Jurkat, Clone E6-1 (cell line): ENCODE results near the gene ZNF552. TPM values are rescaled to one million over a fixed set of nuclear protein-coding genes. Genes with fewer than 3 reads are reported as not detected.
A peak's percentile ranks its signal among the peaks of the same experiment; 100 is the strongest.
"Not testable (repeated sequence)": the region's sequence is repeated elsewhere in the genome, so short reads cannot be mapped to it uniquely, and the experiment has no call there.

Source experiments
- DNase-seq: peaks from one replicate; pipeline ENCODE4 v3.0.0-alpha.2; 2011; ENCODE audit warnings: low read depth, low spot score
- H3K4me3 ChIP-seq: 2 replicates; pipeline ENCODE4 v1.5.1; 2011; ENCODE audit warnings: mild to moderate bottlenecking, low read length, control low read depth, moderate library complexity
- polyA plus RNA-seq: library from polyadenylated mRNA; unstranded; fragments of >200 nt; gene quantifications from one replicate; pipeline ENCODE4 v1.2.1, GENCODE V29; 2012; ENCODE audit warnings: missing spikeins; ENCODE audit not compliant: insufficient read length, insufficient read depth

The ZNF552 gene
- 8.3 TPM for polyA plus RNA-seq

DNA sequence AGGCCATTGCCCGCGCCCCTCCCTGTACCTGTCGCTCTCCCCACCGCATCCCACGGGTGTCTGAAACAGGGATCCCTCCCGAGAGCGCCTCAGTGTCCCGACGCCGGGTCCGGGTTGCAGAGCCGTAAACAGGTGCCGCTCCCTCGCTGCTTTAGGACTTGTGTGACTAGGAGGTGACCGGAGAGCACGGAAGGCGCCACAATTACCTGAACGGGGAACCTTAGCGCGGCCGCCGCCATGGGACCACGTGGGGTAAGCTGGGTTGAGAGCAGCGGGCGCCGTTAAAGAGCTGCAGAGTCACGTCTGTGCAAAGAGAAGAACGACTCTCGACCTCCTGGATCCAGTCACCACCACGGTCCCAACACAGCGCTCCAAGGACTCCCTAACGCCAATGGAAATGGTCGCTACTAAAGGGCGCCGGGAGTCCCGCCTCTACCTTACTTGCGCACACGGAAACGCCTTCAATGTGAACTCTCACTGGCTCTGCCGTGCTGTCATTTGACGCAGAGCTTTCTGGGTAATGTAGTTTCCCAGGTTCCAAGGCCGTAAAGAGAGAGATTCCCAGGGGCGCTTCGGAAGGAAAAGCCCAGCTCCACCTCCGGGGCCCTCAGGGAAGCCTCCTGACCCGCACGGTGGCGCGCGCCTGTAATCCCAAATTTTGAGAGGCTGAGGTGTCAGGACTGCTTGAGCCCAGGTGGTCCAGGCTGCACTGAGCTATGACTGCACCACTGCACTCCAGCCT, at the start of gene ZNF552:
Gene ZNF552 (minus strand): TSS at position 409 of the 742 bp plus-strand sequence. CDS start 170 bp downstream, at position 239.
- H3K4me3 ChIP-seq: peak within 1 kb of the TSS; percentile 90
- peak; percentile 84 for DNase-seq

DNA sequence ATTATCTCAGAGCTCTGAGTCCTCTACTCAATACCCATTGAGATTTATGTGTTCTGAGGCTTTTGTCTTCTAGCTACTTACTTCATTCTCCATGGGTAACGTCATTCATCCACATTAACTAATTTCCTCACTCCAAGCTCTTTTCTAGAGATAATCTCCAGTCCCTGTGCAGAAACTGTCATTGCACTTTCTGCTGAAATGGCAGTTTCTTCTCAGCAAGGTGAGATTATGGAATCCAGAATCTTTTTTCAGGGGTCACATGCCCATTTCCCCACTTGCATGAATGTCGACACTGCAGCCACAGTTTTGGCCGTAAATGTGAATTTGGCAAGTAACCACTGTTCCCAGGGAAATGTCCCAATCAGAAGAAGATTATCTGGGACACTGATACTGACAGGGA, 47.6 kb upstream of the ZNF552 start:
- not testable (repeated sequence) for H3K4me3 ChIP-seq, DNase-seq

- not testable (repeated sequence) for H3K4me3 ChIP-seq, DNase-seq
These were observed 39.4 kb upstream of the ZNF552 start for GRCh38 chr19:57854117-57854516.

DNA sequence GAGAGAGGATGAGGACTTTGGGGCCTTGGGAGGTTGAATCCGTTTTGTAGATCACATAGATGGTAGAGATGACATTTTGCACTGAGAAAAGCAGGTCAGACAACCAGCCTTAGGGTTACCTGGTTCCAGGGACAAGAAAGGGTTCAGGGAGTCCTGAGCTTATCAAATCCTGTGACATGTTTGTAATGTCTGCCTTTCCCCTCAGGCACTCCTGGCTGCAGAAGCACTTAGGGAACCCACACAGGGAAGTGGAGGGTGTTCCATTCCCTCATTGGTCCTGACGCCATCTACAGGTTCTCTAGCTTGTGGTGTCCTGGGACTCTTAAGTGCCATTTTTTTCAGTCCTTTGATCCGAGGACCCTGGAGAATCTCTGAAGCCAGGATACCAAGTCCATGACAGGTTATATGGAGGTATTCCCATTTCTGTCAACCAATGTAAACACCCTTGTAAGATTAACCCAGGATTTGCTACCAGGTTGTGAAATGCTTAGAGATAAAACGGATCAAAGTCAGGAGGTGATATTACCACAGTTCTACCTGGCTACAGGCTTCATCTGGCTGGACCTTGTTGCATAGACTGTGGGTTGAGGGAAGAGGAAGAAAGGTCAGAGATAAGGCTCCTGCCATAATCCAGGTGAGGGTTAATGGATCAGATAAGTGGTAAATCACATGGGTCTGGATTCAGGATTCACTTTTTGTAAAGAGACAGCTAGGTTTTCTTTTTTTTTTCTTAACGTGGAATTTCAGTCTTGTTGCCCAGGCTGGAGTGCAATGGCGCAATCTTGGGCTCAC, 37.3 kb upstream of the ZNF552 start:
- not testable (repeated sequence) for H3K4me3 ChIP-seq, DNase-seq

GRCh38 chr19:57850553-57851017, 35.9 kb upstream of the ZNF552 start:
- no peak for DNase-seq
- peak overlapping the region; percentile 79 for H3K4me3 ChIP-seq

DNA sequence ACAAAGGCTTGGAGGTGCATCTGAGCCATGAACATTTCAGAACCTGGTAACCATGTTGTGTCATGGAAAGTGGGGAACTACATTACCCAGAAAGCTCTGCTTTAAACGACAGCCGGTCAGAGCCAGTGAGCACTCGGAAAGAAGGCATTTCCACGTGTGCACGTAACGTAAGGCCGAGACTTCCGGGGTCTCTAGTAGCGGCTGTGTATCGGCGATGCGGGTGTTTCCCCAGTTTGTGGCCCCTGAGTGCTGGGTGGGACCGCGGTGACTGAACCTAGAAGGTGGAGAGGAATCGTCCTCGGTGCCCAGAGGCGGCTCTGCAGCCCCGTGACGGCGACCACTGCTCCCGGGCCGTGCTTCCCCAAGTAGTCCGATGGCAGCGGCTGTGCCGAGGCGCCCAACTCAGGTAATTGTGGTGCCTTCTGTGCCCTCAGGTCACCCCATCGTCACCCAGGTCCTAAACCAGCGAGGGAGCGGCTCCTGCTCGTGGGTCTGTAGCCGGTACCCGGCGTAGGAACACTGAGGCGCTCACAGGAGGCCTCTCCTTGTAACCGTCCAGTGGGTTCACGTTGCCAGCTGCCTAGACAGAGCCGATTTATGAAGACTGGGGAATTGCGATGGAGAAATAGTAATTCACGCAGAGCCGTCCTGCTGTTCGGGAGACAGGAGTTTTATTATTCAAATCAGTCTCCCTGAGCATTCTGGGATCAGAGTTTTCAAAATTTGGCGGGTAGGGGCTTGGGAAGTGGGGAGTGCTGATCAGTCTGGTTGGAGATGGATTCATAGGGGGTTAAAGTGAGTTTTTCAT, 35.2 kb upstream of the ZNF552 start, which contains the start of gene ZNF587:
Gene ZNF587 (plus strand): TSS at position 194 of the 808 bp plus-strand sequence. CDS start 180 bp downstream, at position 374.
- DNase-seq: peak; percentile 83
- H3K4me3 ChIP-seq: peak within 1 kb of the TSS; percentile 79

GRCh38 chr19:57849162-57849665, 34.5 kb upstream of the ZNF552 start:
- H3K4me3 ChIP-seq: peak overlapping the region; percentile 79
- DNase-seq: not testable (repeated sequence)

DNA sequence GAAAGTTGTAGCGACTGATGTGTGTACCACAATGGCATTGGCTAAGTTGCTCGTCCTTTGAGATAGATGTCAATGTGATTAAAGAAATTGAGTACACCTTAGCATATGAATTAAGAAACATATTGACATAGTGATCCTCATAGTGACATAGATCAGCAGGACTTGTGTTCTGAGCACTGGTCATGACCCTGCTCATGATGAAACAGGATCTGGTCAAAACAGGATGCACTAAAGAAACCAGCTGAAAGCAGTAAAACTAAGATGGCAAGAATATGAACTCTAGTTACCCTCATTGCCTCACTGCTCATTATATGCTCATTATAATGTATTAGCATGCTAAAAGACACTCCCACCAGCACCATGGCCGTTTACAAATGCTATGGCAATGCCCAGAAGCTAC, 32.5 kb upstream of the ZNF552 start:
- DNase-seq: not testable (repeated sequence)

DNA sequence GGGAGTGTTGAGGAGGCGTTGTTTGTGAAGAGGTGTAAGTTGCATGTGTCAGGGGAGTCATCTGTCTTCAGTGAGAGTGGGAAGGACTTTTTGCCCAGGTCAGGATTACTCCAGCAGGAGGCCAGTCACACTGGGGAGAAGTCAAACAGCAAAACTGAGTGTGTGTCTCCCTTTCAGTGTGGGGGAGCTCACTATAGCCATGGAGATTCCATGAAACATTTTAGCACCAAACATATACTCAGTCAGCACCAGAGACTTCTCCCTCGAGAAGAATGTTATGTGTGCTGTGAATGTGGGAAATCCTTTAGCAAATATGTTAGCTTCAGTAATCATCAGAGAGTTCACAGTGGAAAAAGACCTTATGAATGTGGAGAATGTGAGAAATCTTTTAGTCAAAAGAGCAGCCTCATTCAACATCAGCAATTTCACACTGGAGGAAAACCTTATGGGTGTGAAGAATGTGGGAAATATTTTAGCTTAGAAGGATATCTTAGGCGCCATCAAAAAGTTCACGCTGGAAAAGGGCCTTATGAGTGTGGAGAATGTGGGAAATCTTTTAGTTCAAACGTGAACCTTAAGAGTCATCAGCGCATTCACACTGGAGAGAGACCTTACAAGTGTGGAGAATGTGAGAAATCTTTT, 26.5 kb upstream of the ZNF552 start:
- no peak for DNase-seq
- H3K4me3 ChIP-seq: no peak overlapping the region

More for the DNA sequence above, 32.5 kb upstream of the ZNF552 start:
- H3K4me3 ChIP-seq: not testable (repeated sequence)

DNA sequence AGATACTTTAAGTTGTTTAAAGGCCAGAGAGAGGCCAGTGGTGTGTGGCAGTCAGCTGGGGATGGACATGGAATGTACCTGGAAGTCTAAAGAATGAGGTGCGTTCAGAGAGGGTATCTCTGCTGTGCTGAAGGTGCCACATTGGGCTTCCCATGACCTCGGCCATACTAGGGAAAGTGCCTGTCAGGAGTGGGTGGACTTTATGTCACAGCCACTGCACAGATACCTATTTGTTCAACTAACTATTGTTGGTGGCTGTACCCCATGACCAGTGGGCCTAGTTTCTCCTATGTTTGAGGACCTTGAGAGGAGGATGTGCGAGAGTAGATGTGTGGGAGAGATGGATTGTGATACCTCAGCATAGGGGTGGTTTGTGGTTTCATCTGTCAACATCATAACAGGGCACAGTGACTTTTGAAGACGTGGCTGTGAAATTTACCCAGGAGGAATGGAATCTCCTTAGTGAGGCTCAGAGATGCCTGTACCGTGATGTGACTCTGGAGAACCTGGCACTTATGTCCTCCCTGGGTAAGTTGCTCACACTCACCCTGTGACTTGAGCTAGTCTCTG, 24.0 kb upstream of the ZNF552 start:
- DNase-seq, H3K4me3 ChIP-seq: not testable (repeated sequence)

DNA sequence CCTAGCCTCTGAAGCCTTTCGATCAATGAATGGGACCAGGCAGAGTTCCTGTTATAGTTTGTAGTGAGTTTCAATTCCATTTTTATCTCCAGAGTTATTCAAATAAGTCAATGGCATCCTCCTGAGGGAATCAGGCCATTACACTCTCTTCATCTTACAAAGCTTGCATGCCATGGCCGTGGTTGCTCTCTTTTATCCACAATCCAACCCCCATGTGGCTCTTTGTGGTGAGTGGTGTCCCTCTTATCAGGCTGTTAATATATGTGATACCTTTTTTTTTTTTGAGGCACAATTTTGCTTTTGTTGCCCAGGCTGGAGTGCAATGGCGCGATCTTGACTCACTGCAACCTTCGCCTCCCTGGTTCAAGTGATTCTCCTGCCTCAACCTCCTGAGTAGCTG, 22.3 kb upstream of the ZNF552 start:
- H3K4me3 ChIP-seq, DNase-seq: not testable (repeated sequence)

GRCh38 chr19:57830071-57830602, 15.4 kb upstream of the ZNF552 start, which contains the start of gene ZNF587B:
Gene ZNF587B (plus strand): TSS chr19:57830299. CDS start chr19:57830529, 230 bp downstream.
- no peak within 1 kb of the TSS for H3K4me3 ChIP-seq
- DNase-seq: no peak

DNA sequence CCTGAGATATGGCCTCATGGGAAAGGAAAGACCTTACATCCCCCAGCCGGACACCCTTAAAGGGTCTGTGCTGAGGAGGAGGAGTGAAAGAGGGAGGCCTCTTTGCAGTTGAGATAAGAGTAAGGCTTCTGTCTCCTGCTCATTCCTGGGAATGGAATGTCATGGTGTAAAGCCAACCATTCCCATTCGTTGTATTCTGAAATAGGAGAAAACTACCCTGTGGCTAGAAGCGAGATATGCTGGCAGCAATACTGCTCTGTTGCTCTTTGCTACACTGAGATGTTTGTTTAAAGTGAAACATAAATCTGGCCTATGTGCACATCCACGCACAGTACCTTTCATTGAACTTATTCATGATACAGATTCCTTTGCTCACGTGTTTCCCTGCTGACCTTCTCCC, 14.6 kb upstream of the ZNF552 start:
- no peak overlapping the region for H3K4me3 ChIP-seq
- no peak for DNase-seq

DNA sequence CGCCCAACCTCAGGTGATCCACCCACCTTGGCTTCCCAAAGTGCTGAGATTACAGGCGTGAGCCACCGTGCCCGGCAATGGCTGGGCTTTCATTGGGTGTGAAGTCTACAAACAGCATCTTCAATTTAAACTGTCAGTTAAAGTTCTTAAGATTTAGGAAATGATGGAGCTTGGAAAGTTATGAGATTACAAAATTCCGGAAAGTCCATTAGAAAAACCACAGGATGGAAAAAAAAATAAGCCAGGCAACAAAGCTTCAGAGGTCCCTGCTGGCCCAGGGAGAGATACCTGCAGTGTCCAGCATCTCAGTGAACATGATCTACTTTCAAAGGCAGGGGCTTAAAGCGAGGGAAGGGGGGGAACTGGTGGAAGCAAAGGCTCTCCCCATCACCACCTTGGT, 10.8 kb upstream of the ZNF552 start:
- H3K4me3 ChIP-seq: no peak overlapping the region
- no peak for DNase-seq

DNA sequence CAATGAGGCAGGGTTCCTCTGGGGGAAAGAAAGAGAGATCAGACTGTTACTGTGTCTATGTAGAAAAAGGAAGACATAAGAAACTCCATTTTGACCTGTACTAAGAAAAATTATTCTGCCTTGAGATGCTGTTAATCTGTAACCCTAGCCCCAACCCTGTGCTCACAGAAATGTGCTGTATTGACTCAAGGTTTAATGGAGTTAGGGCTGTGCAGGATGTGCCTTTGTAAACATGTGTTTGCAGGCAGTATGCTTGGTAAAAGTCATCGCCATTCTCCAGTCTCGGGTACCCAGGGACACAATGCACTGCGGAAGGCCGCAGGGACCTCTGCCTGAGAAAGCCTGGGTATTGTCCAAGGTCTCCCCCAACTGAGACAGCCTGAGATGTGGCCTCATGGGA, 8.9 kb upstream of the ZNF552 start:
- H3K4me3 ChIP-seq, DNase-seq: not testable (repeated sequence)

GRCh38 chr19:57823155-57823554, 8.4 kb upstream of the ZNF552 start:
- H3K4me3 ChIP-seq, DNase-seq: not testable (repeated sequence)

DNA sequence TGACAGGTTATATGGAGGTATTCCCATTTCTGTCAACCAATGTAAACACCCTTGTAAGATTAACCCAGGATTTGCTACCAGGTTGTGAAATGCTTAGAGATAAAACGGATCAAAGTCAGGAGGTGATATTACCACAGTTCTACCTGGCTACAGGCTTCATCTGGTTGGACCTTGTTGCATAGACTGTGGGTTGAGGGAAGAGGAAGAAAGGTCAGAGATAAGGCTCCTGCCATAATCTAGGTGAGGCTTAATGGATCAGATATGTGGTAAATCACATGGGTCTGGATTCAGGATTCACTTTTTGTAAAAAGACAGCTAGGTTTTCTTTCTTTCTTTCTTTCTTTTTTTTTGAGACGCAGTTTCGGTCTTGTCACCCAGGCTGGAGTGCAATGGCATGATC, 6.8 kb upstream of the ZNF552 start:
- DNase-seq, H3K4me3 ChIP-seq: not testable (repeated sequence)

DNA sequence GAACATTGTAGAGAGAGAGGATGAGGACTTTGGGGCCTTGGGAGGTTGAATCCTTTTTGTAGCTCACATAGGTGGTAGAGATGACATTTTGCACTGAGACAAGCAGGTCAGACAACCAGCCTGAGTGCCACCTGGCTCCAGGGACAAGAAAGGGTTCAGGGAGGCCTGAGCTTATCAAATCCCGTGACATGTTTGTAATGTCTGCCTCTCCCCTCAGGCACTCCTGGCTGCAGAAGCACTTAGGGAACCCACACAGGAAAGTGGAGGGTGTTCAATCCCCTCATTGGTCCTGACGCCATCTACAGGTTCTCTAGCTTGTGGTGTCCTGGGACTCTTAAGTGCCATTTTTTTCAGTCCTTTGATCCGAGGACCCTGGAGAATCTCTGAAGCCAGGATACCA, 6.4 kb upstream of the ZNF552 start:
- peak; percentile 45 for DNase-seq
- H3K4me3 ChIP-seq: peak overlapping the region; percentile 78; the same call in 1 of the 2 replicates
